Suprapubic skin (tissue), 3 donors: ENCODE data around the gene MAML2.

Experiments used
- CTCF ChIP-seq, 2 donors: fragments of 200-600 bp in 1 of 2; fragments of 450-650 bp in 1 of 2; sonication (generic) in 1 of 2; IDR thresholded peaks; one replicate each; pipeline ENCODE4 v1.5.1; 2016 to 2019; ENCODE audit warnings: antibody characterized with exemption in 2 of 2, mild to moderate bottlenecking in 1 of 2, moderate library complexity in 1 of 2
- EP300 ChIP-seq: sonication (generic); formaldehyde crosslinking; IDR thresholded peaks from one replicate; pipeline ENCODE4 v1.6.1; 2017; ENCODE audit warnings: antibody characterized with exemption
- POLR2A ChIP-seq, 2 donors: fragments of 450-650 bp; IDR thresholded peaks; one replicate each; pipeline ENCODE4 v1.6.1; 2017; ENCODE audit warnings: antibody characterized with exemption in 2 of 2, mild to moderate bottlenecking in 2 of 2, moderate library complexity in 2 of 2

GRCh38 chr11:96019810-96020747 is 322.9 kb downstream of the MAML2 start:
- TF ChIP-seq CTCF (IDR thresholded peaks at IDR 0.05) = no peak
- TF ChIP-seq EP300 = no peak
- no peak for TF ChIP-seq POLR2A (IDR thresholded peaks at IDR 0.05)
